HG03354 (cell line): ENCODE results near the gene CLDN24.
"Not testable (repeated sequence)": the region's sequence is repeated elsewhere in the genome, so short reads cannot be mapped to it uniquely, and the experiment has no call there.

Experiments
- ATAC-seq: cut with Tn5 transposase; IDR thresholded peaks from one replicate; pipeline ENCODE4 v1.9.1; 2021; ENCODE audit warnings: mild to moderate bottlenecking; ENCODE audit not compliant: unreplicated experiment, poor library complexity, severe bottlenecking

The CLDN24 gene

DNA sequence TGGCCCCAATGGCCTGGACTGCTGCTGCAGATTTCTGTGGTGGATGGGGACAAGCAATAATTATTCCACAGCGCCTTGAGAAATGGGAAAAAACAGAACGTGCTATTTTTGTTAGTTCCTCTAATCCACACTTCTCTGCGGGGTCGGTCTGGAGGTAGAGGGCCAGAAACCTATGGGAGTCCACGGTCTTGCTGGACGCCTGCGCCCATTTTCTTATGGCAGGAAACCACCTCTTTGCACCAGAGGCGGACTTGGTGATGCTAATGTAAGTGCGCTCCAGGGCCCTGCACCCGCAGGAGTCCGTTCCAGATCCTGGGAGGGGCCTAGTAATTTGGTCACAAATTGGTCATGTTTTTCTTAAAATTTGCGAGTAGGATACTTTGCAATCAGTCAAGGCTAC lies 25.9 kb upstream of the CLDN24 start:
- ATAC-seq = no peak

DNA sequence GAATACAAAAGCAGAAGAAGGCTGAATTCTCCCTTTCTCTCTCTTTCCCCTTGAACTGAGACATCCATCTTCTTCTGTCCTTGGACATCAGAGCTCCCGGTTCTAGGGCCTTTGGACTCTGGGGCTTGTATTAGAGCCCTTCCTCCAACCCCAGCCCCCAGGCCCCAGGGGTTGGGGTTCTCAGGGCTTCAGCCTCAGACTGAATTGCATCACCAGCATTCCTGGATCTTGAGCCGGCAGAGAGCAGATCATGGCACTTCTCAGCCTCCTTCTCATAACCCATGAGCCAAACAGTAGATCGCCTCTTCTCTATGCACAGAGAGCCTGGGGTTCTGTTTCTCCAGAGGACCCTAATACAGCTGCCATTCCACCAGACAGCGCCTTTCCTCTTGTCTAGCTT lies 25.3 kb upstream of the CLDN24 start:
- no peak for ATAC-seq

DNA sequence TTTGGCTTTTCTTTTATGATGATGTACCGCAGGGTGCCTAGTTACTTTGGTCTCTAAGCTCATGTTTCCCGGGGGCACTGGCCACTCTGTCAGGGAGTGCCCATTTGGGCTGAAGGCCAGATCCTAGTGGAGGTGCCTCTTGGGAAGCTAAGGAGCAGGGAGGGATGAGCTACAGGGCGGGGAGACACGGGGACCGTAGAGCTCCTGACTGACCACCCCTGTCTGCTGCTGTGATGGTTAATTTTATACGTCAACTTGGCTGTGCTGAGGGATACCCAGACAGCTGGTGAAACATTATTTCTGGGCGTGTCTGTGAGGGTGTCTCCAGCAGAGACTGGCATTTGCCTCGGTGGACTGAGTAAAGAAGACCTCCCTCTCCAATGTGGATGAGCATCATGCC lies 24.9 kb upstream of the CLDN24 start:
- no peak for ATAC-seq

DNA sequence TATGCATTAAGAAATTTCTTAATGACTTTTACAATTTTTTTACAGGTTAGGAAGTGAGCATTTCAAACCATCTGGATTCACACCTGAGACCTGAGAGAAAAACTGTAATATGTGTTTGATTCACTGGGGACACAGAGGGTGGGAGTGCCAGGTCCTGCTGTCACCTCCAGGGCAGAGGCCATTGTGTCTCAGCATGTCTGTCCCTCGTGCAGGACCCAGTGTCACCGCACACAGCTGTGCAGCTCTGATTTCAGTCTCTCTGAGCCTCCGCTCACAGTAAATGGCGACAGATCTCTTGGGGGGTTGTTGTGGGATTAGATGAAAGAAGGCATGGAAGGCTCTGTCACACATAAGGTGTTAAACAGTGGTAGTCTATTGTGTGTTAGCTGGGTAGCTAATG lies 23.0 kb upstream of the CLDN24 start:
- no peak for ATAC-seq

DNA sequence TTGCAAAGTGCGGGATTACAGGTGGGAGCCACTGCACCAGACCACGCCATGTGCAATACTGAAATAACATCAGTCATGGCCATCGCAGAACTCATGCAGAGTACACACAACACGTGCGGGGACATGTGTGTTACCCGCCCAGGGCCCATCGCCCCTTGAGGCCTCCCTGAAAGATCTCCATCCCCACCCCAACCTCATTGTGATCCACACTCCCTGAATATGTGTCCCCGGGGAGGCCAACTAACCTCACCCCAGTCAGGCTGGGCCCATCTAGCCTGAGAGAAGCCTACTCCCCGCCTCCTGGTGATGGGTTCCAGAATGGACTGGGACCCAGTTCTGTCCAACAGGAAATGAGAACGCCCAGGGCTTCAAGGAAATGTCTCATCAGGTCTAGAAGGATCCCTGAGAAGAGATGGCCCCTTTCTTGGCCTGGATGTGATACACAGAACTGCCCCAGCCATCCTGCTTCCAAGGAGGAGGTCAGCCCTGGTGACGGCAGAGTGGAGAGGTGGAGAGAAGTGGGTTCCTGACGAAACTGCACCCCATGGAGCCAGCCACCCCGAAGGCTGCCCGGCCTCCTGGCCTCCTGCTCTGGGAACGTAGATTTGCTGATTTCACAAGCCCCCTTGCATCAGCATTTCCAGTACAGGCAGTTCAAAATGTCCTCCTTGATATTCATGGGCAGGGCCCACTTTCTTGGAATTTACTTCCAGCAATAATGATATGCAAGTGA lies 22.5 kb upstream of the CLDN24 start:
- ATAC-seq = no peak

DNA sequence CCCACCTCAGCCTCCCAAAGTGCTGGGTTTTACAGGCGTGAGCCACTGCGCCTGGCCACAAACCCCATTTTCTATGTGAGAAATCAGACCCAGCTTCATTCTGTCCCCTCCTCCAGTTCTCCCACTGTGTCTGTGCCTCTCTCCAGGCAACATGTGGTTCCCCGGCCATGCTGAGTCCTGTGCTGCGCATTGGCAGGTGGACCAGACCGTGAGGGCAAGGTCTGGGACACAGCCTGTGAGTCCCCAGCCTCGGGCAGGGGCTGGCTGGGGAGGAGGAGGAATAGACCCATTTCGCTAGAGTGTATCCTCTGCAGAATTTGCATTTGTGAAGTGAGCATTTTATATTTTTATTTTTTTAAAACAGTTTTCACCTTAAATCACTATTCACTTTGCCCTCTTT lies 21.5 kb upstream of the CLDN24 start:
- ATAC-seq = no peak

DNA sequence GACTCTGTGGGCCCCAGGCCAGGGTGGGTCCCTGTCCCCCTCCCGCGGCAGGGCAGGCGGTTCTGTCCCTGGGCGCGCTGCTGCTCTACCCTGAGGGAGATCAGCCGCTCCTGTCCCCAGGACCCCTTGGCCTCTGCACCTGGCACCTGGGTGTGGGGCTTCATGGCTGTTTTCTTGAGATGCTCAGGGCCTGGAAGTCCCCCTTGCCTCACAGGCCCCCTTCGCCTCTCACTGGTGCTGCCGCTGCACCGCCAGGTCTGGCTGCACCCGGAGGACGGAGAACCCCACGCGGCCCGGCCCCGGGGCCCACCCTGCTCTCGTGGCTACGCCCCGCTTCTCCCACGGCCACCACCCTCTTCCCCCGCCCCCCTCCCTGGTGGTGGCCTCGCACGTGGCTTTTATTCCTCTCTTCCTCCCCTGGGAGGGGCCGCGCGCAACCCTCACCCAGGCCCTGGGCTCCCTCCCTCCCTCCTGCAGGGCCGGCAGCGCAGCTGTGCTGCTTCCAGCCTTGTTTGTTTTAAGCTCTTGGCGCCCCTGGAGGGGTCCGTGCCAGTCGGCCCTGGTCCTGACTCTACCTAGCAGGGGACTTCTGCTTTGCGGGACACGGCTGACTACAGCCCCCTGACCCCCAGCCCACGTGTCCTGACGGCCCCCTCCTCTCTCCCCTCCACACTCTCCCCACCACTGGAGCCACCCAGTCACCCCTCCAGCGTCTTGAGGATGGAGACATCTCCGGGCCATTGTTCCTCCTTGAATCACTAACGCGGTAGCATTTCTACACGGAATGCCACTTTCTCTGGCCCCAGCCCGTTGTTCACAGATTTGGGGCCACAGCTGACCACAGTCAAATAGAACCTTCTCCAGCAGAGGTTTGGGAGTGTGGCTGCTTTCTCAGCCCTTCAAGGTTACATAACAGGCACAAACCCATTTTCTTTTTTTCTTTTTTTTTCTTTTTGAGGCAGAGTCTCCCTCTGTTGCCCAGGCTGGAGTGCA lies 20.6 kb upstream of the CLDN24 start:
- ATAC-seq = peak; percentile 76

DNA sequence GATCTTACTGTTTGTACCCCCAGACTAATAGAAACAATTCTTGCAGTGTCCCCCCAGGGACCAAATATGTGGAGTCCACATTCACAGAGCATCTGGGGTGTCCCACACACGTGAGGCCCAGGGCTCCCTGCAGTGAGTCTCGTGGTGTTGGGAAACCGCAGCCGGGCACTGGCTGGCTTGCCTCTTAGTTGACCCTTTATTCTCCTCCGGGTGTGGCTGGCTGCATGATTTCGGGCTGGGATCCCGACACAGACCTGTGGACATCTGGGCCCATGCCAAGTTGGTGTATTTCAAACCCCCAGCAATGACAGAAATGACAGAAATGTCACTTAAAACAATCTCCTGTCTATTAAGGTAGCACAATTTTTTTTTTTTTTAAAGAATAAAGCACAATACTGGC lies 15.6 kb upstream of the CLDN24 start:
- ATAC-seq = no peak

DNA sequence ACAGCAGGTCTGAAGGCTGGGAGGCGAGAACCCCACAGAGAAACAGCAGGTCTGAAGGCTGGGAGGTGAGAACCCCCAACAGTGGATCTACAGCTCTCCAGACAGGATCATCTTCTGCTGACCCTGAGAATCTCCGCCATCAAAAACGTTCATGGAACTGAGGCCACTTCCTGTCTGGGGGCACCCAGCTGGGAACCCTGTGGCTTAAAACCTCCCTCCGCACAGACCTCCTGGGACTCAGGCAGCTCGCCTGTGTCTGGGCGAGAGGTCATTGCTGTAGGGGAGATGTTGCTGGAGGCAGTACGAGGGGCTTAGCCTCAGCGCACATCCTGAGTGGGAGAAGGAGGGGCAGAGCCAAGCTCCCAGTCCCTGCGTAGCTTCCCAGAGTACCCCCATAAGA lies 15.1 kb upstream of the CLDN24 start:
- ATAC-seq = no peak

DNA sequence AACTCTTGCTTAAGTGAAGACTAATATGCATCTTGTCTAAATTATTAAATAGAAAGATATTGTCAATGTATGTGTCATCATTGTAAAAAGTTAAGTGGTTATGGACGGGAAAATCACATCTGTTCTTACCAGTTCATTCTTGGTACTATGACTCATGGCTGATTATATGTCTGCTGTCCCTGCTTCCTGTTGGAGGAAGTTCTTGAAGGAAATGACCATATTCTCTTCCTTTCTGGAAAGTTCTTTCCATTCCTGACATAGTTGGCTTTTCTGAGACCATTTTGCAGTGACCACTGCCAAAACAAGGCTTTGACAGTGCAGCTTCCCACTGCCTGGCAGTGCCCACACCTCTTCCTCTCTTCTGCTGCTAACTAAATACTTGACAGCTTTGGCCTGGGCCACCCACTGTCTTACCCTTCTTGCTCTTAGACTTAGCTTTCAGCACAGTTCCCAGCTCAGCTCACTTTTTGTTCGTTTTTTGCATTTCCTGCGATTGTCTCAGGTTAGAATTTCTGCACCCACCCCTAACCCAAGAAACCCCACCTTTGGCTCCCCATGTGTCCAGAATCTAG lies 13.2 kb upstream of the CLDN24 start:
- no peak for ATAC-seq

DNA sequence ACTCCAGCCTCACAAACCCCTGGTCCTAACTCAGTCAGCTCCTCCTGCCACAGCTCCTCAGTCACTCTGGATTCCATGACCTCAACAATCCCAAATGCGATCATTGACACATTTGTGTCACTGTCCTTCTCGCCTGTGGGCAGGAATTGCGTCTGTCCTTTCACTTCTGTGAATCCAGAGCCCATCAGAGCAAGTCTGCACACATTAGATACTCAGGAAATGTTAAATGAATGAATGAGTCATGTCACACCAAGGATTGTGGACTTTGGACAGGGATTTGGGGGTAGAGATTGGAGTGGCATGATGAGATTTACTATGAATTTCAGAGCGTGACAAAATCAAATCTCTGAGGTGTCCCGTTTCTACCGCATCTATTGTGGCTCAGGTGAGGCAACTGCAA lies 11.8 kb upstream of the CLDN24 start:
- no peak for ATAC-seq

DNA sequence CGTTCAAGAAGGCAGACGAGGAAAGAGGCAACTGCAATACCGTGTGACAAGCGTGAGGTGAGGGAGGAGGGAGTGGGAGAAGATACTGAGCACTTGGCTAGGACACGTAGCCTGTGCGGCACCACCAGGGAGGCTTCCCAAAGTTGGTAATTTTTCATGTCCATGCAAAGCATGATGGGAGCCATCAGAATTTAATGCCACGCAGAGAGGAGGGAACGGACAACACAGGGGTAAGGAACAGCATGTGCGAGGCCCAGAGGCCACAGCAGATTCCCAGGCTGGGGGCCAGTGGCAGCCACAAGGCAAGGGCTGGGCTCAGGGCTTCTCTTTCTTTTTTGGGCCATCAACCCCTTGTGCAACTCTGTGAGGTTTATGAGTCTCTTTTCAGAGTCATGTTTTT lies 11.0 kb upstream of the CLDN24 start:
- no peak for ATAC-seq

DNA sequence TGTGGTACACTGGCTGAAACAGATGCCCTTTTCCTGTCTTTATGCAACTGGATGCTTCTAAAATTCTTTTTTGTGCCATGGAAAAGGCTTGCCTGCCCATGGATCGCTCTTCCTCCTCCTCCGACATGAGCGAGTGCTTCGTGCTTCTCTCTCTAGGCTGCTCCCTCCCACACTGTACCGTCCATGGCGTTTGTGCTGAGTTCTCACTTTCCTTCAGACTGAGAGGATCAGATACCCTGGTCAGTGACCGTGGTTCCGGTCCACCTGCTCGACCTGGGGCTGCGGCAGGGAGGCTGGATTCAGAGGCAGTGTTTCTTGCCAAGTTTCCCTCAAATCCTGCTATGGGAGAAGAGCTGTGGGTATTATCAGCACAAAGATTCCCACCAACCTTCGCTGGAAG lies 10.2 kb upstream of the CLDN24 start:
- no peak for ATAC-seq

DNA sequence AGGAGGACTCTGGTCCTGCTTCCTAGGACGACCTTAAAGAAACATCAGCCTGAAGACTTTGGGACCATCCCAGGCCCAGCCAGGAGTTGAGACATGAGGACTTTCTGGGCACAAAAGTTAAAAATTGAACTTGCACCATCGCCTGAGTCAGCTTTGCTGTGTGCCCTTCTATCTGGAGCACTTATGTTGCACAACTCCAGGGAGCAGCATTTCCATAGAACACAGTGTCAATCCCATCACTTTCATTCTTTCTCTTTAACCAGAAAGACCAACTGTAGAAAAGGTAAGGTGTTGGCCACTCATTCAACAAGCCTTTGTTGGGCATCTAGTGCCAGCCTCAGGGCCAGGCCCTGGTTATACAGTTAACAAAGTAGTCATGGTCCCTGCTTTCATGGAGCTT lies 8.6 kb upstream of the CLDN24 start:
- ATAC-seq = no peak

DNA sequence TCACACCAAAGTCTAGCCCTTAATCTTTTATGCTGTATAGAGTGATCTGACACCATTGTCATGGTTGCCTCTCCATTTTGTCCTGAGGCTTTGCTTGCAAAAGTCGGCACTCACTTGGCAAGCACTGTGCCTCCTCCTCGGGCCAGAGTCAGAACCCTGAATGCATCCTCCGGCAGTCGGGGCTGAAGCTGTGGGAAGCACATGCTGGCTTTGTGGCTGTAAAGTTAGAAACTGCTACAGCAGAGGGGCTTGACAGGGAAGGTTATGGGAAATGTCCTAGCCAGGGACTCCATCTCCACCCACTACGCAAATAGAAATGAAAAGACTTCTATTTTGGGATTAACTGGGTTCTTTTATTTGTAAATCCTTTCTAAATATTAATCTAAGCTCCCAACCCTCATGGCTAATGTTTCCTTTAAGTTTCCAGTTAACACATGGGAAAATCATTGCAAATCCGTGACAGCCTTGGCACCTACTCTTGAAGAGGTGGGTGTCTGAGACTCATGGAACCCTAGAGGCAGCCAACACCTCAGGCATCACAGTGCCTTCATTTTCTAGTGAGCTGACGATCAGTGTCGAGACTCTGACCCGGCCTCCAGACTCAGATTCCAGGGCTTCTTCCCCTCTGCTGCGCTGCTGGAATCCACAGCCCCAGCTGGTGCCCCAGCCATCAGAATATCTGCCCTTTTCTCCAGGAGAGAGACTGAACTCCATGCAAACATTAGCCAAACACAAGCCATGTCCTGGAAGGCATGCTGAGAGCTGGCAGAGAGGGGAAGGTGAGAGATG lies 7.9 kb upstream of the CLDN24 start:
- no peak for ATAC-seq

DNA sequence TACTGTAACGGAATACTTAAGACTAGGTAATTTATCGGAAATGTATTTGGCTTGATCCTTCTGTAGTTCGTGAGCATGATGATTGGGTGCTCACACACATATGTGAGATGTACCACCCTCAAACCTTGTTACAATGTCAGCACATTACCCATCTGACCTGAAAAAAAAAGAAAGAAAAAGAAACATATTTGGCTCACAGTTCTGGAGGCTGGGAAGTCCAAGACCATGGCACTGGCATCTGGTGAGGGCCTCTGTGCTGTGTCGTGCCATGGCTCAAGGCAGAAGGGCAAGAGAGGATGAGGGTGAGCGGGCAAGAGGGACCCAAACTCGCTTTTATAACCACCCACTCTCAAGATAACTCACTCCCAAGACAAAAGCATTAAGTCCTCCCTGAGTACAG lies 7.0 kb upstream of the CLDN24 start:
- ATAC-seq = no peak

DNA sequence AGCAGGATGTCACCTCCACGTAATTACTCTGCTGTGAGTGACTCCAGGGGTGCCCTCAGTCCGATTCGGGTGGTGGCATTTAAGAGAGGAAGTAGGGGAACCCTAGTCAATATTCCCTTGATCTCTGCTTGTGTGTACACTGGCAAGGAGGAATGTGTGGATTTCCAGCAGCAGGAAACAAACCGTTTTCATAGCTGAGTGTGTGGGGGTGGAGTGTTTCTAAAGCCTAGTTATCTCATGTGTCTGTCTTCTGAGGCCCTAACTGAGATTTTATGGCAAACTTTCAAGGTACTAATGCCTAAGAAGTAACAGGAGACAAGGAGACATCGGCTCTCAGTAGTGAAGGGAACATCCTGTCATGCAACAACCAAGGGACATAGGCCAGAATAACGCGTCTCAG lies 6.6 kb upstream of the CLDN24 start:
- no peak for ATAC-seq

DNA sequence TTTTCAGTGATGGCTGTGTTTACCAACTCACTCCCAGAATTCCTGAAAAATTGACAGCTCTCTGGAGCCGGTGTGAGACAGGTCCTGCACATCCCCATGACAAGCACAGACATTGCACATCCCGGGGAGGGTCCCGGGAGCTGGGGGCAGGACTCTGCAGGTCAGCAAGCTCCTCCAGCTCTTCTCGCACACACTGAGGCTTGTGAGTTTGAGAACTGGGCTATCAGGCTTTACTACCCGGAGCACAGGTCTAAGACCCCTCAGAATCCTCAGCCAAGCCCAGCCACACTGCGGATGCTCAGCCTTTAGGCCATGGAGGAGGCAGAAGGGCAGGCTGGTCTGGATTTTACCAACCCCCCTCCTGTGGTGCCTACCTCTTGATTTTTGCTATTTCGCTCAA lies 5.6 kb upstream of the CLDN24 start:
- ATAC-seq = no peak

DNA sequence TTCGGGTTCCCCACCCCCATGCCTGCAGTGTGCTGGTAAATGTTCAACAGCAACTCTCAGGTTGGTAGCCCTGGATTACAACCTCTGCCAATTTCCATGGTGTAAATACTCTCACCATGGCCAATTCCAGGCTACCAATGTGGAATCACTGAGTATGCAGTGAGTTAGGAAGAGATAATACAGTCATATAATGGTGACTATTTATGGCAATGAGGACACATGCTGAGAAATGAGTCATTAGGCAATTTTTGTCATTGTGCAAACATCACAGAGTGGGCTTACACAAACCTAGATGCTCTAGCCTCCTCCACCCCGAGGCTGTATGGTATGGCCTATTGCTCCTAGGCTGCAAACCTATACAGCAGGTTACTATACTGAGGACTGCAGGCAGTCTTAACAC lies 4.6 kb upstream of the CLDN24 start:
- no peak for ATAC-seq

DNA sequence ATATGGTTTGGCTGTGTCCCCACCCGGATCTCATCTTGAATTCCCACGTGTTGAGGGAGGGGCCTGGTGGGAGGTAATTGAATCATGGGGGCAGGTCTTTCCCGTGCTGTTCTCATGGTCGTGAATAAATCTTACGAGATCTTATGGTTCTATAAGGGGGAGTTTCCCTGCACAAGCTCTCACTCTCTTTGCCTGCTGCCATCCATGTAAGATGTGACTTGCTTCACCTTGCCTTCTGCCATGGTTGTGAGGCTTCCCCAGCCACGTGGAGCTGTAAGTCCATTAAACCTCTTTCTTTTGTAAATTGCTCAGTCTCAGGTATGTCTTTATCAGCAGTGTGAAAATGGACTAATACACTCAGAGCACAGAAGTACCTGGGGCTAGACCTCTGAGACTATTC lies 4.2 kb upstream of the CLDN24 start:
- ATAC-seq = not testable (repeated sequence)
